ENCODE measurements around the gene SLC45A1. TPM values are rescaled to one million over a fixed set of nuclear protein-coding genes. Genes with fewer than 3 reads are reported as not detected.

Gene SLC45A1
- polyA plus RNA-seq (2013, experiment 1 of 2) = 1.7 TPM
- 1.7 TPM for polyA plus RNA-seq (2013, experiment 2 of 2)

DNA sequence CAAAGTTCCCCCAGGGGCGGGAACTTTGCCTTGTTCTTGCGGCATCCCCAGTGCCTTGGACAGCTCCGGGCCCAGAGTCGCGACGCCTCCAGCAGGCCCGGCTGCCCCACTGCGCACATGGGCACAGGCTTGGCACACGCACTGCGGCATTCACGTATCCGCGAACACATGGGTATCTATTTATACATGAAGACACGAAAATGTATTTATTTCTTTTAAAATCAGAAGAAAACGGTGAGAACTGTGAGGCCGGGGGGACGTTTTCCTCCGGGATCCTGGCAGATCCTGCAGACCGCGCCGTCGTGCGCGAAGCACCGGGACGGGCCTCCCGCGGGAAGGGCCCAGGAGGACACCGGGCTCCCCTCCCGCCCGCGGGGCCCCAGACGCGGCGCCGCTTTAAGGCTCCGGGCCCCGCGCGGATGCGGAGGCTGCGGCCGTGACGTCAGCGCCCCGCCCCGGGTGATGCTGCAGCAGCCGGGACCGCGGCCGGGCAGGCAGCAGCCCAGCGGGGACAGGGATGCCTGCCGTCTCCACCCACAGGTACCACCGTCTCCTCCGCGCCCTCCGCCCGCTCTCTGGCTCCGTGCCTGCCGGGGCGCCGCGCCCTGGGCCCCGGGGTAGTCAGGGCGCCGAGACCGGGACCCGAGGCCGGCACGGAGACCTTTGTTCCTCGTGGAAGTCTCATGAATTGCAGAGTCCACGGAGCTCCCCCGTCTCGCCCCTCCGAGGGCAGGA lies at the start of gene SLC45A1:
SLC45A1 (plus strand) TSS at position 468 of the 735 bp plus-strand sequence. CDS start 6,216 bp downstream, outside the sequence.
- no peaks in the 10 kb centered on the region for H3K36me3 ChIP-seq (replicated peaks in 1 of 2; ENCODE audit: control insufficient read depth in 2 of 2, insufficient read depth in 2 of 2, low read length in 2 of 2)
- peak within 1 kb of the TSS; percentile 31 for H4K8ac ChIP-seq (ENCODE audit: low read depth, low read length)
- H2BK15ac ChIP-seq (ENCODE audit: low read length) = peak within 1 kb of the TSS; percentile 90
- no peaks in the 10 kb centered on the region for H3K79me1 ChIP-seq (ENCODE audit: low read depth, low read length)
- H3K9me3 ChIP-seq (replicated peaks in 1 of 2; ENCODE audit: control insufficient read depth in 2 of 2, insufficient read depth in 1 of 2, low read depth in 1 of 2, low read length in 2 of 2) = no peaks in the 10 kb centered on the region
- H2BK12ac ChIP-seq (ENCODE audit: low read length) = no peak within 1 kb of the TSS
- peak; percentile 54 for DNase-seq (ENCODE audit: low spot score)
- H3K4me3 ChIP-seq (ENCODE audit: low read length in 2 of 2) = peak within 1 kb of the TSS; percentile 45 to 81
- peak within 1 kb of the TSS; percentile 100 for H3K4me2 ChIP-seq (ENCODE audit: insufficient read depth, low read length, poor library complexity, severe bottlenecking)
- peak within 1 kb of the TSS; percentile 81 for H2AK5ac ChIP-seq (ENCODE audit: low read depth, low read length)
- H3K23ac ChIP-seq (ENCODE audit: low read depth, low read length, poor library complexity) = peak within 1 kb of the TSS; percentile 61
- H2BK5ac ChIP-seq (ENCODE audit: low read length) = no peak within 1 kb of the TSS
- peaks cover 0 to 40% (median 14%) of the 10 kb centered on the region in 3 experiments for H3K27me3 ChIP-seq (ENCODE audit: control insufficient read depth in 3 of 3, insufficient read depth in 3 of 3, low read depth in 1 of 3, low read length in 3 of 3)
- H3K9ac ChIP-seq (ENCODE audit: low read depth, low read length, poor library complexity) = peak within 1 kb of the TSS; percentile 85
- no CpG with 5 or more reads among the region's 75 CpGs for WGBS, 2 donors (ENCODE audit: extremely low coverage in 2 of 2, insufficient read length in 2 of 2, insufficient replicate concordance in 1 of 2)
- H2AFZ ChIP-seq (ENCODE audit: low read length) = peak within 1 kb of the TSS; percentile 94
- H3K27ac ChIP-seq (replicated peaks; ENCODE audit: low read length) = no peak within 1 kb of the TSS
- H3K14ac ChIP-seq (ENCODE audit: low read length) = peak within 1 kb of the TSS; percentile 77
- no peak within 1 kb of the TSS for H4K91ac ChIP-seq (ENCODE audit: low read depth, low read length, poor library complexity)
- H3K18ac ChIP-seq (ENCODE audit: low read length) = peak within 1 kb of the TSS; percentile 94
- H2BK120ac ChIP-seq (ENCODE audit: low read depth, low read length) = no peak within 1 kb of the TSS
- H3K4ac ChIP-seq (ENCODE audit: low read length) = no peak within 1 kb of the TSS
- H3K4me1 ChIP-seq (ENCODE audit: control insufficient read depth in 2 of 2, insufficient read depth in 1 of 2, low read depth in 1 of 2, low read length in 2 of 2) = peaks cover 15 to 16% of the 10 kb centered on the region in 2 donors

DNA sequence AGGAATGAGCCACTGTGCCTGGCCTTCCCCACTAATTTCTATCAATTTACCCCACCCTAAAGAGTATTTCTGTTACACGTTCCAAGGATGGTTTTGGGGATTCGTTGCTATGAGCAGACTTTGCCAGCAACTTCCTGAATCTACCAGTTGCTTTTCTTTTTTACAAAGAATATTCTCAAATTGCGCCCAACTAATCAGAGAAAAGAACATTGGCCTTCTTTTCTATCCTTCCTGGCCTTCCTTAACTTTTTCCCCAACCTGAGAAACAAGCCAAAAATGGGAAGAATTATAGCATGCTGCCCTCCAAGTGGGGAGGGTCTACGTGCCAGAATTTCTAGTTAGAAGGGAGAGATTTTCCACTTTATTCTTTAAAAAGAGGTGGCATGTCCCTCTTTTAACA lies 44.9 kb upstream of the SLC45A1 start:
- no CpG with 5 or more reads among the region's 4 CpGs for WGBS, 2 donors (ENCODE audit: extremely low coverage in 2 of 2, insufficient read length in 2 of 2, insufficient replicate concordance in 1 of 2)
- H3K14ac ChIP-seq (ENCODE audit: low read length) = no peak overlapping the region
- DNase-seq (ENCODE audit: low spot score) = no peak

DNA sequence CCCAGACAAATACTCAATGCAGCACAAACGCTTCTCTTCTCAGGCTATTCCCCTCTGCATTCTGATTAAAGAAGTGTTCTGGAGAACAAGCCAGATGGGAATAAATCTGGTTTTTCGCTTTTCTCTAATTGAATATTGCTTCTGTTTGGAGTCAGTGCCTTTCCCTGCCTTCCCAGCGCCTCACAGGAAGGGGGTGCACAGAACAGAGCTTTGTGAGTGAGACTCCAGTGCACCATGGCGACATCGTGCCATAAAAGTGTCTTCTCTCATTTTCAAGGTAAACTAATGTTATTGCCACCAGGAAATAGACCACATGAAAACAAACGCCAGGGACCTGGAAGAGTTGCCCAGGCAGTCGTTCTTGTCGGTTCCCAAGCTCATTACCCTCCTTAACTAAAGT lies 43.6 kb upstream of the SLC45A1 start:
- no peaks in the 10 kb centered on the region for H3K79me1 ChIP-seq (ENCODE audit: low read depth, low read length)
- no peak for DNase-seq (ENCODE audit: low spot score)
- H2BK120ac ChIP-seq (ENCODE audit: low read depth, low read length) = no peak overlapping the region
- no peak overlapping the region for H2BK5ac ChIP-seq (ENCODE audit: low read length)
- H4K8ac ChIP-seq (ENCODE audit: low read depth, low read length) = no peak overlapping the region
- peaks cover 0 to 2% of the 10 kb centered on the region in 2 donors for H3K9me3 ChIP-seq (replicated peaks in 1 of 2; ENCODE audit: control insufficient read depth in 2 of 2, insufficient read depth in 1 of 2, low read depth in 1 of 2, low read length in 2 of 2)
- H3K4ac ChIP-seq (ENCODE audit: low read length) = no peak overlapping the region
- peaks cover 0 to 2% of the 10 kb centered on the region in 2 donors for H3K36me3 ChIP-seq (replicated peaks in 1 of 2; ENCODE audit: control insufficient read depth in 2 of 2, insufficient read depth in 2 of 2, low read length in 2 of 2)
- no peak overlapping the region for H3K9ac ChIP-seq (ENCODE audit: low read depth, low read length, poor library complexity)
- no peak overlapping the region for H3K4me3 ChIP-seq (ENCODE audit: low read length in 2 of 2)
- no peak overlapping the region for H2BK12ac ChIP-seq (ENCODE audit: low read length)
- H3K27me3 ChIP-seq (ENCODE audit: control insufficient read depth in 3 of 3, insufficient read depth in 3 of 3, low read depth in 1 of 3, low read length in 3 of 3) = no peaks in the 10 kb centered on the region
- H3K27ac ChIP-seq (replicated peaks; ENCODE audit: low read length) = no peak overlapping the region
- no peak overlapping the region for H3K14ac ChIP-seq (ENCODE audit: low read length)
- H3K23ac ChIP-seq (ENCODE audit: low read depth, low read length, poor library complexity) = no peak overlapping the region
- H2AK5ac ChIP-seq (ENCODE audit: low read depth, low read length) = no peak overlapping the region
- H2BK15ac ChIP-seq (ENCODE audit: low read length) = no peak overlapping the region
- H3K4me2 ChIP-seq (ENCODE audit: insufficient read depth, low read length, poor library complexity, severe bottlenecking) = no peak overlapping the region
- no peak overlapping the region for H2AFZ ChIP-seq (ENCODE audit: low read length)
- H4K91ac ChIP-seq (ENCODE audit: low read depth, low read length, poor library complexity) = no peak overlapping the region
- peaks cover 0 to 6% of the 10 kb centered on the region in 2 donors for H3K4me1 ChIP-seq (ENCODE audit: control insufficient read depth in 2 of 2, insufficient read depth in 1 of 2, low read depth in 1 of 2, low read length in 2 of 2)
- WGBS, 2 donors (ENCODE audit: extremely low coverage in 2 of 2, insufficient read length in 2 of 2, insufficient replicate concordance in 1 of 2) = no CpG with 5 or more reads among the region's 8 CpGs
- no peak overlapping the region for H3K18ac ChIP-seq (ENCODE audit: low read length)

More for the DNA sequence above, 44.9 kb upstream of the SLC45A1 start:
- no peak overlapping the region for H4K91ac ChIP-seq (ENCODE audit: low read depth, low read length, poor library complexity)
- H2AFZ ChIP-seq (ENCODE audit: low read length) = no peak overlapping the region
- H3K4me3 ChIP-seq (ENCODE audit: low read length in 2 of 2) = no peak overlapping the region
- H3K36me3 ChIP-seq (replicated peaks in 1 of 2; ENCODE audit: control insufficient read depth in 2 of 2, insufficient read depth in 2 of 2, low read length in 2 of 2) = peaks cover 0 to 2% of the 10 kb centered on the region in 2 donors
- H2BK15ac ChIP-seq (ENCODE audit: low read length) = no peak overlapping the region
- H3K4me1 ChIP-seq (ENCODE audit: control insufficient read depth in 2 of 2, insufficient read depth in 1 of 2, low read depth in 1 of 2, low read length in 2 of 2) = peaks cover 0 to 6% of the 10 kb centered on the region in 2 donors
- no peak overlapping the region for H3K4me2 ChIP-seq (ENCODE audit: insufficient read depth, low read length, poor library complexity, severe bottlenecking)
- no peak overlapping the region for H3K27ac ChIP-seq (replicated peaks; ENCODE audit: low read length)
- H3K18ac ChIP-seq (ENCODE audit: low read length) = no peak overlapping the region
- peaks cover 0 to 2% of the 10 kb centered on the region in 2 donors for H3K9me3 ChIP-seq (replicated peaks in 1 of 2; ENCODE audit: control insufficient read depth in 2 of 2, insufficient read depth in 1 of 2, low read depth in 1 of 2, low read length in 2 of 2)
- H3K23ac ChIP-seq (ENCODE audit: low read depth, low read length, poor library complexity) = no peak overlapping the region
- H3K9ac ChIP-seq (ENCODE audit: low read depth, low read length, poor library complexity) = no peak overlapping the region
- H2BK120ac ChIP-seq (ENCODE audit: low read depth, low read length) = no peak overlapping the region
- no peaks in the 10 kb centered on the region for H3K79me1 ChIP-seq (ENCODE audit: low read depth, low read length)
- no peak overlapping the region for H2BK5ac ChIP-seq (ENCODE audit: low read length)
- H2BK12ac ChIP-seq (ENCODE audit: low read length) = no peak overlapping the region
- no peak overlapping the region for H2AK5ac ChIP-seq (ENCODE audit: low read depth, low read length)
- no peak overlapping the region for H3K4ac ChIP-seq (ENCODE audit: low read length)
- no peaks in the 10 kb centered on the region for H3K27me3 ChIP-seq (ENCODE audit: control insufficient read depth in 3 of 3, insufficient read depth in 3 of 3, low read depth in 1 of 3, low read length in 3 of 3)
- no peak overlapping the region for H4K8ac ChIP-seq (ENCODE audit: low read depth, low read length)

DNA sequence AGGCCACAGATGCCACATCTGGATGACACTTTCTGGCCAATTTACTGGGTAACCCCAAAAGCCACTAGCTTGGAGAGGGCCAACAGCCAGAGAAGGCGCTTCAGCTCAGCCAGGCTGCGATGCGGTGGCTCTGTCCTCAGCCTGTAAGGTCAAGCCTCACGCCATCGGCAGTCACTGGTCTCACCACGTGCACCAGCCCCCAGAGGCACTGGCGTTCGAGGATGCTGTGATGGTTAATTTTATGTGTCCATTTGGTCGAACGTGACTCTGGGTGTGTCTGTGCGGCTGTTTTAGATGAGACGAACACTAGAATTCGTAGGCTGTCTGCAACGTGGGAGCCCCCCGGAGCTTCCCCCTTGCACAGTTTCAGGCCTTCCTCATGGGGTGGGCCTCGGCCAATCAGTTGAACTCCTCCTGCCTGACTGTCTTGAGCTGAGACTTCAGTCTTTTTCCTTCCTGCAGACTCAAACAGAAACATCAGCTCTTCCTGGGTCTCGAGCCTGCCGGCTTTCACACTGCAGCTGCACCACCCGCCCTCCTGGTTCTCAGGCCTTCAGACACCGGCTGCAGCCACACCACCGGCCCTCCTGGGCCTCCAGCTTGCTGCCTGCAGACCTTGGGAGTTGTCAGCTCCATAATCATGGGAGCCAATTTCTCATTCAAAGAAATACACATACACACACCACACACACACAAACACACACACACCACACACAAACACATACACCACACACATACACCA lies 41.6 kb upstream of the SLC45A1 start:
- Histone ChIP-seq H4K91ac (ENCODE audit: low read depth, low read length, poor library complexity) (no peak overlapping the region), H4K8ac (ENCODE audit: low read depth, low read length) (no peak overlapping the region), H2BK5ac (ENCODE audit: low read length) (peak overlapping the region; percentile 1), H3K23ac (ENCODE audit: low read depth, low read length, poor library complexity) (no peak overlapping the region), H2BK15ac (ENCODE audit: low read length) (no peak overlapping the region), H3K79me1 (ENCODE audit: low read depth, low read length) (no peaks in the 10 kb centered on the region), H3K18ac (ENCODE audit: low read length) (peak overlapping the region; percentile 60), H2AK5ac (ENCODE audit: low read depth, low read length) (no peak overlapping the region), H3K9me3 (replicated peaks in 1 of 2; ENCODE audit: control insufficient read depth in 2 of 2, insufficient read depth in 1 of 2, low read depth in 1 of 2, low read length in 2 of 2) (peaks cover 0 to 2% of the 10 kb centered on the region in 2 donors), H2BK120ac (ENCODE audit: low read depth, low read length) (no peak overlapping the region), H3K4ac (ENCODE audit: low read length) (no peak overlapping the region), H2BK12ac (ENCODE audit: low read length) (no peak overlapping the region), H3K4me3 (ENCODE audit: low read length in 2 of 2) (no peak overlapping the region), H3K27ac (replicated peaks; ENCODE audit: low read length) (no peak overlapping the region), H2AFZ (ENCODE audit: low read length) (no peak overlapping the region), H3K4me2 (ENCODE audit: insufficient read depth, low read length, poor library complexity, severe bottlenecking) (no peak overlapping the region), H3K9ac (ENCODE audit: low read depth, low read length, poor library complexity) (no peak overlapping the region), H3K27me3 (ENCODE audit: control insufficient read depth in 3 of 3, insufficient read depth in 3 of 3, low read depth in 1 of 3, low read length in 3 of 3) (no peaks in the 10 kb centered on the region), H3K14ac (ENCODE audit: low read length) (no peak overlapping the region), H3K36me3 (replicated peaks in 1 of 2; ENCODE audit: control insufficient read depth in 2 of 2, insufficient read depth in 2 of 2, low read length in 2 of 2) (peaks cover 0 to 2% of the 10 kb centered on the region in 2 donors), H3K4me1 (ENCODE audit: control insufficient read depth in 2 of 2, insufficient read depth in 1 of 2, low read depth in 1 of 2, low read length in 2 of 2) (peaks cover 0 to 2% of the 10 kb centered on the region in 2 donors)
- WGBS, 2 donors (ENCODE audit: extremely low coverage in 2 of 2, insufficient read length in 2 of 2, insufficient replicate concordance in 1 of 2) = no CpG with 5 or more reads among the region's 21 CpGs
- DNase-seq (ENCODE audit: low spot score) = no peak

Measured in neuronal stem cell (in vitro differentiated cells).